A673 (cell line): ENCODE measurements around the gene MID1.

Experiments used
- EZH2 ChIP-seq: fragments of 200-600 bp; sonication (generic); IDR thresholded peaks from 2 replicates; pipeline ENCODE4 v1.6.1; 2017; ENCODE audit warnings: borderline replicate concordance, low read depth, mild to moderate bottlenecking, mixed read lengths, antibody characterized with exemption, low read length; ENCODE audit not compliant: poor library complexity, severe bottlenecking
- TF ChIP-seq, protein P1 (sequence below): fragments of 300-800, 200-600 bp; sonication (generic); conservative IDR thresholded peaks from 2 replicates; pipeline ENCODE4 v1.5.1; 2017; ENCODE audit warnings: low read depth, mild to moderate bottlenecking, antibody characterized with exemption, low read length, moderate library complexity, mixed read lengths

- TF ChIP-seq, protein P1, sequence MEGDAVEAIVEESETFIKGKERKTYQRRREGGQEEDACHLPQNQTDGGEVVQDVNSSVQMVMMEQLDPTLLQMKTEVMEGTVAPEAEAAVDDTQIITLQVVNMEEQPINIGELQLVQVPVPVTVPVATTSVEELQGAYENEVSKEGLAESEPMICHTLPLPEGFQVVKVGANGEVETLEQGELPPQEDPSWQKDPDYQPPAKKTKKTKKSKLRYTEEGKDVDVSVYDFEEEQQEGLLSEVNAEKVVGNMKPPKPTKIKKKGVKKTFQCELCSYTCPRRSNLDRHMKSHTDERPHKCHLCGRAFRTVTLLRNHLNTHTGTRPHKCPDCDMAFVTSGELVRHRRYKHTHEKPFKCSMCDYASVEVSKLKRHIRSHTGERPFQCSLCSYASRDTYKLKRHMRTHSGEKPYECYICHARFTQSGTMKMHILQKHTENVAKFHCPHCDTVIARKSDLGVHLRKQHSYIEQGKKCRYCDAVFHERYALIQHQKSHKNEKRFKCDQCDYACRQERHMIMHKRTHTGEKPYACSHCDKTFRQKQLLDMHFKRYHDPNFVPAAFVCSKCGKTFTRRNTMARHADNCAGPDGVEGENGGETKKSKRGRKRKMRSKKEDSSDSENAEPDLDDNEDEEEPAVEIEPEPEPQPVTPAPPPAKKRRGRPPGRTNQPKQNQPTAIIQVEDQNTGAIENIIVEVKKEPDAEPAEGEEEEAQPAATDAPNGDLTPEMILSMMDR, result no peak
- no peak for TF ChIP-seq EZH2
Observed at GRCh38 chrX:10453945-10454344, 166.4 kb downstream of the MID1 start.
